Breast epithelium (tissue), 4 donors: ENCODE data around the gene ZGPAT. TPM values are rescaled to one million over a fixed set of nuclear protein-coding genes. Genes with fewer than 3 reads are reported as not detected.
"Not testable (repeated sequence)": the region's sequence is repeated elsewhere in the genome, so short reads cannot be mapped to it uniquely, and the experiment has no call there.

Source experiments
- DNase-seq, 2 donors: peaks; one replicate each; pipeline ENCODE4 v3.0.0-alpha.2; 2019; ENCODE audit warnings: low spot score in 2 of 2
- H3K27ac ChIP-seq, 2 donors: fragments of 200-600 bp; sonication (generic) in 1 of 2; one replicate each; pipeline ENCODE4 v1.5.1; 2016 to 2019; ENCODE audit warnings: mild to moderate bottlenecking in 1 of 2
- H3K27me3 ChIP-seq, 2 donors: fragments of 200-600 bp; sonication (generic) in 1 of 2; one replicate each; pipeline versions ENCODE4 v1.5.1 to v1.6.0; 2017 to 2019; ENCODE audit warnings: control low read depth in 1 of 2, mild to moderate bottlenecking in 1 of 2
- H3K36me3 ChIP-seq: fragments of 200-600 bp; one replicate; pipeline ENCODE4 v1.5.1; 2019
- H3K4me1 ChIP-seq, 2 donors: fragments of 200-600 bp; sonication (generic); one replicate each; pipeline ENCODE4 v1.5.1; 2016 to 2019; ENCODE audit warnings: control low read depth in 1 of 2
- H3K4me3 ChIP-seq, 3 donors: fragments of 200-600 bp; sonication (generic); 1 replicate in 2 of 3; 2 replicates in 1 of 3; pipeline ENCODE4 v1.5.1; 2016 to 2019; ENCODE audit warnings: mild to moderate bottlenecking in 3 of 3, moderate library complexity in 2 of 3
- H3K9me3 ChIP-seq, 2 donors: fragments of 200-600 bp; sonication (generic) in 1 of 2; one replicate each; pipeline ENCODE4 v1.5.1; 2016 to 2019; ENCODE audit warnings: control low read depth in 1 of 2
- CTCF ChIP-seq, 3 donors: fragments of 450-650 bp; IDR thresholded peaks; one replicate each; pipeline ENCODE4 v1.5.1; 2016 to 2017; ENCODE audit warnings: antibody characterized with exemption in 3 of 3, mild to moderate bottlenecking in 3 of 3, moderate library complexity in 3 of 3
- POLR2A ChIP-seq: fragments of 450-650 bp; IDR thresholded peaks from one replicate; pipeline ENCODE4 v1.6.1; 2016; ENCODE audit warnings: antibody characterized with exemption, mild to moderate bottlenecking, moderate library complexity
- POLR2AphosphoS5 ChIP-seq, 3 donors: sonication (generic); formaldehyde crosslinking; IDR thresholded peaks; one replicate each; pipeline ENCODE4 v1.6.1; 2017; ENCODE audit warnings: antibody characterized with exemption in 3 of 3
- intact Hi-C: fragments of 100-400 bp; cut with DNase I; formaldehyde crosslinking; loops from one replicate; pipeline ENCODE4 v1.15.1; 2023; ENCODE audit warnings: low total_unique reads
- total RNA-seq, 3 donors: library from RNA; depleted of rRNA; stranded (reverse); fragments of >200 nt; gene quantifications; one replicate each; pipeline ENCODE4 v1.1.0, GENCODE V29; 2016

Gene ZGPAT
- total RNA-seq, 3 donors from 2014 or later, result 17.6 to 26.9 (median 24.9) TPM

- TF ChIP-seq CTCF (IDR thresholded peaks at IDR 0.05) (no peak), POLR2AphosphoS5 (IDR thresholded peaks at IDR 0.05) (no peak), POLR2A (no peak)
- no peak for DNase-seq
- H3K27ac ChIP-seq, result no peak overlapping the region
- no peaks in the 10 kb centered on the region for H3K27me3 ChIP-seq
- no peaks in the 10 kb centered on the region for H3K9me3 ChIP-seq
- H3K4me1 ChIP-seq, result peaks cover 3 to 7% of the 10 kb centered on the region in 2 donors
- H3K4me3 ChIP-seq, result no peak overlapping the region
- H3K36me3 ChIP-seq, result no peaks in the 10 kb centered on the region
- intact Hi-C loops, result no loop called here
Observed at GRCh38 chr20:63664143-63664851, 43.5 kb upstream of the ZGPAT start.

- H3K4me3 ChIP-seq, result no peak overlapping the region
- no peaks in the 10 kb centered on the region for H3K9me3 ChIP-seq
- H3K4me1 ChIP-seq, result no peaks in the 10 kb centered on the region
- no peak overlapping the region for H3K27ac ChIP-seq
- no peaks in the 10 kb centered on the region for H3K27me3 ChIP-seq
- intact Hi-C loops, result no loop called here
- no peak for DNase-seq
- no peaks in the 10 kb centered on the region for H3K36me3 ChIP-seq
- TF ChIP-seq POLR2A (no peak), CTCF (IDR thresholded peaks at IDR 0.05) (no peak)
Observed at GRCh38 chr20:63664861-63665594, 42.8 kb upstream of the ZGPAT start.

GRCh38 chr20:63665708-63666107 is 42.1 kb upstream of the ZGPAT start:
- H3K27me3 ChIP-seq, result no peaks in the 10 kb centered on the region
- DNase-seq, result no peak
- no peak overlapping the region for H3K27ac ChIP-seq
- H3K36me3 ChIP-seq, result no peaks in the 10 kb centered on the region
- TF ChIP-seq CTCF (IDR thresholded peaks at IDR 0.05) (no peak), POLR2AphosphoS5 (IDR thresholded peaks at IDR 0.05) (no peak), POLR2A (no peak)
- H3K4me1 ChIP-seq, result no peaks in the 10 kb centered on the region
- no peaks in the 10 kb centered on the region for H3K9me3 ChIP-seq
- H3K4me3 ChIP-seq, result no peak overlapping the region
- intact Hi-C loops, result no loop called here

GRCh38 chr20:63667858-63668257 is 40.0 kb upstream of the ZGPAT start:
- intact Hi-C loops, result no loop called here
- no peaks in the 10 kb centered on the region for H3K4me1 ChIP-seq
- H3K27ac ChIP-seq, result no peak overlapping the region
- no peak for TF ChIP-seq POLR2A
- TF ChIP-seq POLR2AphosphoS5 (IDR thresholded peaks at IDR 0.05), result no peak
- no peak for TF ChIP-seq CTCF (IDR thresholded peaks at IDR 0.05)
- no peaks in the 10 kb centered on the region for H3K27me3 ChIP-seq
- no peak overlapping the region for H3K4me3 ChIP-seq
- DNase-seq, result no peak
- H3K9me3 ChIP-seq, result no peaks in the 10 kb centered on the region
- no peaks in the 10 kb centered on the region for H3K36me3 ChIP-seq

GRCh38 chr20:63668351-63668750 is 39.5 kb upstream of the ZGPAT start:
- DNase-seq, result no peak
- H3K9me3 ChIP-seq, result no peaks in the 10 kb centered on the region
- no peaks in the 10 kb centered on the region for H3K36me3 ChIP-seq
- TF ChIP-seq POLR2AphosphoS5 (IDR thresholded peaks at IDR 0.05), result no peak
- TF ChIP-seq CTCF (IDR thresholded peaks at IDR 0.05), result no peak
- no peak for TF ChIP-seq POLR2A
- H3K27ac ChIP-seq, result no peak overlapping the region
- no peaks in the 10 kb centered on the region for H3K4me1 ChIP-seq
- no peak overlapping the region for H3K4me3 ChIP-seq
- intact Hi-C loops, result no loop called here
- no peaks in the 10 kb centered on the region for H3K27me3 ChIP-seq

- intact Hi-C loops, DNase-seq, H3K27me3 ChIP-seq, H3K4me3 ChIP-seq, H3K9me3 ChIP-seq, H3K4me1 ChIP-seq, H3K27ac ChIP-seq, H3K36me3 ChIP-seq: not testable (repeated sequence)
Observed at GRCh38 chr20:63671695-63672094, 36.1 kb upstream of the ZGPAT start.
